GM21447 (cell line): ENCODE data around the gene FAM117B.
"Not testable (repeated sequence)": the region's sequence is repeated elsewhere in the genome, so short reads cannot be mapped to it uniquely, and the experiment has no call there.

Experiments
- ATAC-seq: cut with Tn5 transposase; IDR thresholded peaks from one replicate; pipeline ENCODE4 v1.9.1; 2021; ENCODE audit not compliant: unreplicated experiment

FAM117B gene

GRCh38 chr2:202700075-202700901, 65.5 kb downstream of the FAM117B start:
- ATAC-seq = no peak

GRCh38 chr2:202703091-202703490, 68.3 kb downstream of the FAM117B start:
- ATAC-seq = no peak

GRCh38 chr2:202704248-202704647, 69.5 kb downstream of the FAM117B start:
- no peak for ATAC-seq

GRCh38 chr2:202705446-202706020, 70.8 kb downstream of the FAM117B start:
- no peak for ATAC-seq

GRCh38 chr2:202714971-202715935, 80.5 kb downstream of the FAM117B start:
- ATAC-seq = not testable (repeated sequence)

GRCh38 chr2:202716114-202716718, 81.4 kb downstream of the FAM117B start:
- no peak for ATAC-seq

- no peak for ATAC-seq
Measured at GRCh38 chr2:202716953-202717597, 82.3 kb downstream of the FAM117B start.

GRCh38 chr2:202717598-202718310, 83.0 kb downstream of the FAM117B start:
- ATAC-seq = no peak

- ATAC-seq = no peak
Measured at GRCh38 chr2:202718614-202719013, 83.8 kb downstream of the FAM117B start.

- ATAC-seq = no peak
Measured at GRCh38 chr2:202720226-202720625, 85.5 kb downstream of the FAM117B start.

- ATAC-seq = no peak
Measured at GRCh38 chr2:202721621-202722020, 86.9 kb downstream of the FAM117B start.

GRCh38 chr2:202723746-202724145, 89.0 kb downstream of the FAM117B start:
- ATAC-seq = no peak

- no peak for ATAC-seq
Measured at GRCh38 chr2:202726070-202726469, 91.3 kb downstream of the FAM117B start.

GRCh38 chr2:202736826-202737225, 102.1 kb downstream of the FAM117B start:
- no peak for ATAC-seq

- ATAC-seq = no peak
Measured at GRCh38 chr2:202743613-202744012, 108.8 kb downstream of the FAM117B start.

- no peak for ATAC-seq
Measured at GRCh38 chr2:202749477-202749876, 114.7 kb downstream of the FAM117B start.

GRCh38 chr2:202750763-202751427, 116.1 kb downstream of the FAM117B start:
- ATAC-seq = no peak

- ATAC-seq = no peak
Measured at GRCh38 chr2:202752071-202752470, 117.3 kb downstream of the FAM117B start.

- ATAC-seq = no peak
Measured at GRCh38 chr2:202754936-202755335, 120.2 kb downstream of the FAM117B start.
